CD4-positive, alpha-beta T cell treated with Interleukin-15 for 4 hours (primary cell): Measurements from ENCODE around the gene CTIF.
A peak's percentile ranks its signal among the peaks of the same experiment; 100 is the strongest.

ENCODE experiments used
- DNase-seq: peaks from one replicate; pipeline ENCODE4 v3.0.0-alpha.2; 2020; ENCODE audit warnings: low spot score

CTIF gene

GRCh38 chr18:48668466-48669179, 129.8 kb downstream of the CTIF start:
- DNase-seq = no peak

- no peak for DNase-seq
These were observed 130.4 kb downstream of the CTIF start for GRCh38 chr18:48669180-48669675.

- DNase-seq = no peak
These were observed 131.3 kb downstream of the CTIF start for GRCh38 chr18:48669991-48670750.

DNA sequence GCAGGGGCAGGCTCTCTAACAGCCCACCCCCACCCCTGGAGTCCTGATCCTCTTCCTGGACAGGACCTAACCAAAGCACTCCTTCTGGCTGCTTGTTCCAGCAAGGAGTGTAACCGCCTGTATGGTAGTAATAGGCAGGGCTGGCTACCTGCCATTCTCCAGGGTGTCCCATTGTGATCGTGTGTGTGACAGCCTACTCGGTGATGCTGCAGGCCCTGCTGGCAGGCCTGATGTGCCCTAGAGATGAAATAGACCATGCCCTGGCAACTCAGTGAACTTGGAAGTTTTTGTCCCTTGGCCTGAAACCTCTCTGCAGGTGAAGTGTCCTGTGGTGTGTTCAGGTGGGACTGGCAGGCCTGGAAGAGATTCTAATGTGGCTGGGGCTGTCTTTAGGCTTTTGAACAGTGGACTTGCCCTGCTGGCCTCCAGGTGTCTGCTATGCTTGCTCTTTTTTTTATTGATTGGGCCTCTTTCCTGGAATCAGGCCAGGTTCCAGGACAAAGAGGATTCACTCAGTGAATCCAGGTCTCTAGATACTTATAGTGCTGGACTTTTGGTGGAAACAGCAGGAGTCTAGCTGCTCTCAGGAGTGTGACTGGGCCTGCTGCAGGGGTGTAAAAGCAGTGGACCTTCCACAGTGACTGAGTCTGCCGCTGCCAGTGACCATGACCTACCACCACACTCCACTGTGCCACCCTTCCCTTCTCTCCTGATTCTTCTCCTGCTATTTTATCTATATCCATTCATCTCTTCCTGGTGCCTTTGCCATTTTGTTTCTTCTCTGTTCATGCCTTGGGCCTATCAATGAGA, 132.1 kb downstream of the CTIF start:
- no peak for DNase-seq

DNA sequence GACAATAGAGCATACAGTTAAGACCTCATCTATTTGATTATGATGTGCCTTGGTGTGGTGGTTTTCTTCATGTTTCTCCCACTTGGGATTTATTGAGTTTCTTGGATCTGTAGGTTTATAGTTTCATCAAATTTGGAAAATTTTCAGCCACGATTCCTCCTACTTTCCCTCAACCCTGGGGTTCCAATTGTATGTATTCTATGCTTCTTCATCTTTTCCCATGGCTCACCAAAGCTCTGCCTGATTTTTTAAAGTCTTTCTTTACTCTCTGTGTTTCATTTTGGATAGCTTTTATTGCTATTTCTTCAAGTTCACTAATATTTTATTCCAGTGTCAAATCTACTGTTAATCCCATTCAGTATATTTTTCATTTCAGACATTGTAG, 132.7 kb downstream of the CTIF start:
- DNase-seq = no peak

GRCh38 chr18:48672671-48673340, 134.0 kb downstream of the CTIF start:
- no peak for DNase-seq

DNA sequence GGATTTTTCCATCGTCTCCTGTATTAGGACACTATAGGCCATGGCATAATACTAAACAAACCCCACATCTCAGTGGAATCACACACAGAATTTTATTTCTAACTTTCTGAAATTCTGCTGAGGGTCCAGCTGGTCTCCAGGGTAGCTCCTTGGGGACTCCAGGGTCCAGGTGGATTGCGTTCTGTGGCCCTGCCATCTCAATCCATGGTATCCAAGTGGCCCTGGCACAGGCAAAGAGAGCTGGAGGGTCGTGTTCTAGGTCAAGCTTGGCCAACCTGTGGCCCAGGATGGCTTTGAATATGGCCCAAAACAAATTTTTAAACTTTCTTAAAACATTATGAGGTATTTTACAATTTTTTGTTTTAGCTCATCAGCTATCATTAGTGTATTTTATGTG, 134.6 kb downstream of the CTIF start:
- DNase-seq = no peak

GRCh38 chr18:48673853-48674721, 135.3 kb downstream of the CTIF start:
- no peak for DNase-seq

DNA sequence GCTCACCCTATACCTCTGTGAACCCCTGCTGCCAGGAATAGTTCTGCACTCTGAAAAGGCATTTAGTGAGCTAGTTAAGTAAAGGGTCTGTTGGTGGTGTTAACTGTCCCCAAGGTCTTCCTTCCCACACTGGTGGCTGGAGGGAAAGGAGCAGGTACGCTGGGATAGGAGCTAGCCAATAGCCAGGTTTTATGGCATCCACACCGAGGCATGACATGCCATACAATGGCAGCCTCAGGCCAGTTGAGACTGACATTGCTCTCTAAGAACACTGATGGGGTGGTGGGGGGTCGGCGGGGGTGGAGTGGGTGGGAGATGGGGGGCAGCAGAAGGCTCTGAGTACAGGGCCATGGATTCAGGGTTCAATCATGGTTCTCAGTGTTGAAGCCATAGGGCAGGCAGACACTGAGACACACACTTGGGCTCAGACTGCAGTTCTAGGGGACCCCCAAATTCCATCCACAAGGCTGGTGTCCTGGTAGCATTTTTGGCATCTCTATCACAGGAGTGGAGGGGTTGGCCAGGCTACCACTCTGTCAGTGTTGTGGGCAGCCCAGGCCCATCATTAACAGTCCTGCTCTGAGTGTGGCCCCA, 136.0 kb downstream of the CTIF start:
- no peak for DNase-seq

DNA sequence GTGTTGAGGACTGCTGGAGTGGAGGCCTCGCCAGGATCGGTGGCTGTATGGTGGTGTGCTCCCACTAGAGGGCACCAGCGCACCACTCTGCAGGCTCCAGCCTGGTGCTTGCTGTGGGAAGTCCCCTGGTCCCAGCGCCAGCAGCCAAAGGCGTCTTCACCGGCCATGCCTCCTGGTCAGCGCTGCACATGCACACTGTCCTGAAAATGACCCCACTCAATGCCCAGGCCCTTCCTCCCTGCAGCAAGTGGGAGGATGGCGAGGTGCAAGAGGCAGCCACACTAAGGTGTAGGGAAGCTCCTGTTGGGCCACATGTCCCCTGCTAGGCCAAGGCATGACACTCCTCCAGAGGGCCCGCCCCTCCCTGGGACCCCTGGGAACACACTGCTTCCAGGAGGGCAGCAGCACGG, 136.5 kb downstream of the CTIF start:
- peak; percentile 81 for DNase-seq

DNA sequence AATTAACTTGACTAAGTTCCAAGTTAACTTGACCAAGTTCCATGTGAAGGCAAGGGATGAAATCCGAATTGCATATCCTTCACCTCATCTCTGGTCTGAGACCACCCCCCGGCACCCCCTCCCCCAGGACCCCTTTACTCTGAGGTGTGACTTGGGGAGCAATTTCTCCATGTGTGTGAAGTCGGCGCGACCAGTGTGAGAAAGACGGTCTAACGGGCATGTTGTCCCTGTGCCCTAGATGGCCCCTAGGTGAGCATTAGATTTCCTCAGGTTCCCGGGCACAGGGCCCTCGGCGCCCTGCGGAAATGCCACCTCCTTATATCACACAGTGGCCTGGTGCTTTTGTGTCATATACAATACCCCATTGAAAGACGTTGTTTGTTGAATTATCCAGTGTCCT, 137.1 kb downstream of the CTIF start:
- DNase-seq = no peak

- no peak for DNase-seq
These were observed 137.5 kb downstream of the CTIF start for GRCh38 chr18:48676346-48676745.

DNA sequence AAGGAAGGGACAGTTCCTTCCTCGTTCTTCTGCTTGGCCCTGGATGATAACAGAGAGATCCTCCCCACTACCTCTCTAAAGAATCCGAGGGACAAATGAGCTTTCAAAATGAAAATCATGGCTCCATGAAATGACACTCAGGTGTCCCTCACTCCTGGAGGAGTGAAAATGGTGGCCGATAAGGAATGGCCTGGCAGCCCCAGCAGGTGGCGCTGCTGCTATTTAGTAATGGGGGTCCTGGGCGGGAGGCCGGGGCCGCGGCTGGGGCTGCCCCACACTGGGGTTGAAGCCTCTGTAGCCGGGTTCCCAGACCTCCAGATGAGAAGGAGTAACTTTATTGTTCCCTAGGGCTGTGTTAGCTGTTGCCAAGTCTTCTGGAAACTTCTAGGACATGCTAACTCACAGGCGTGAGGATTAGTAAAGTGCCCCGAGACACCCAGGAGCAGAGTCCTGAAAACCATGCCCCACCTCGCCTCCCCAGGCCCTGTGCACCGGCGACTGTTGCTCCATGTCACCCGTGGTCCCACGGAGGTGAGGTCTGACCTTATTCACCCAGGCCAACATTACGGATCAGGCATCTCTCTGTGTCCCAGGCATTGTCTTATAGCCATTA, 138.0 kb downstream of the CTIF start:
- peak; percentile 61 for DNase-seq

- DNase-seq = no peak
These were observed 139.6 kb downstream of the CTIF start for GRCh38 chr18:48678237-48679115.

DNA sequence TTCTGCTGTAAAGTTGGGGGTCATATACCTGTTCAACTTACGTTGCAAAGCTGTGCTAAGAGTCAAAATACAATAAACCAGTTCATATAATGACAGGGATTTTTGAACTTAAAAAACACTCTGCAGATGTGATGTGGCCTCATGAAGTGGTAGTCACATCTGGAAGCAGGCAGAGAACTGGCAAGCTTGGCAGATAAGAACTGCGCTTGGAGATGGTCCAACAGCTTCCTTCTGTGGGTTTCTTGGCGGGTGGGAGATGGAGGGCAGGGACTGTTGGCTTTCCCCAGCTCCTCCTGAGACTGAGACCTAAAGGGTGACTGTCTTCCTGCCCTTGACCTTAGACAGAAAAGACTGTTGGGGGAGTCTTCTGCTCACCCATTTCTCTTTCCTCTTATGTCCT, 140.4 kb downstream of the CTIF start:
- no peak for DNase-seq

DNA sequence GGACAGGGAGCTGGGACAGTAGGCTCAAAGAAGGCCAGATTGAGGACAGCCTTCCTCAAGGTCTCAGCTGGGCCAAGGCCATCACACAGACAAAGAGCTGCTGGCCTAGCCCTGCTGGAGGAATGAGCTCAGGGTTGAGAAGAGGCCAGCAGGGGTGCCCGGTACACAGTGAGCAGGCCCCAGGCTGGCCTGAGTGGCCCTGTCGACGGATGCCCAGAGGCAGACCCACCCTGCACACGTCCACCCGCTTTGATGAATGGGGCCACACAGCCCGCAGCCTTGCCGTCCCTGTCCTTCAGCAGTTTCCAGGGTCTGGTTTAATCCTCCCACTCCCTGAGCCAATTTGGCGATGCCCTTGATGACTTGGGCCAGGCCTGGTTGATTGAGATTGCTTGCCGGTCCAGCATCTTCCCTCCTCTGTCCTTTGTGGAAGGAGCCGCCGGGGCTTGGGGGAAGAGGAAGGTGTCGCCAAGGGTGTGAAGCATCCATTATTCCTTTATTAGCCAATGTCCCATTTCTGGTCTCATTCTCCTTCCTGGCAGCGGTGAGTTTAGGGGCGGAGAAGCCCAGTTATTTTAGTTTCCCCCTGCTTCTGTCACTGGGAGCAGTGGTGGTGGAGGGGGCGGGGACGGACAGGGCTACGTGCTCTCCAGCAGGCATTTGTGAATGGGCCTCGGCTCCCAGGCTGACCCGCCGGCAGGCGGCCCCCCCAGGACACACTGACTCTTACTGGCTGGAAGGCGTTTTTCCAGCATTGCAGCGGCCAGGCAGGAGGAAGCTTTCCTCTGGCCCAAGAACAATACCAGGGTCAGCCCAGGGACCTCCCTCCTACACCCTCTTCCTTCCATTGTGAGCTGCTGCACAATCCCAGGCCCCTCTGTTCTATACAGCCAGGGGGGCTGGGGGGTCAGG, 141.8 kb downstream of the CTIF start:
- no peak for DNase-seq

- DNase-seq = no peak
These were observed 143.9 kb downstream of the CTIF start for GRCh38 chr18:48682768-48683167.

- no peak for DNase-seq
These were observed 144.4 kb downstream of the CTIF start for GRCh38 chr18:48683197-48683596.
